ENCODE data around the gene DNPH1. TPM values are rescaled to one million over a fixed set of nuclear protein-coding genes. Genes with fewer than 3 reads are reported as not detected.

The DNPH1 gene
- total RNA-seq, 1 experiment from 2014 or later, result 91.0 TPM

GRCh38 chr6:43269273-43270007, 40.2 kb upstream of the DNPH1 start:
- DNase-seq (ENCODE audit: unreplicated experiment), result no peak
- no peak for TF ChIP-seq CTCF (IDR thresholded peaks at IDR 0.05; ENCODE audit: unreplicated experiment)
- no peaks in the 10 kb centered on the region for H3K27me3 Mint-ChIP-seq (ENCODE audit: insufficient read depth, unreplicated experiment)
- H3K27ac Mint-ChIP-seq (ENCODE audit: low read depth, unreplicated experiment), result no peak overlapping the region
- no peaks in the 10 kb centered on the region for H3K9me3 Mint-ChIP-seq (ENCODE audit: unreplicated experiment)
- CTCF ChIA-PET, result no interaction called here
- intact Hi-C loops (cut with micrococcal nuclease), result no loop called here
- POLR2A ChIA-PET, result interaction anchor here (1.2 kb wide), 1 partner anchor 226 kb away, joined by 3 read pairs; no protein-coding TSS in a partner anchor
- H3K4me3 Mint-ChIP-seq (ENCODE audit: unreplicated experiment), result peak overlapping the region; percentile 46
- no peaks in the 10 kb centered on the region for H3K36me3 Mint-ChIP-seq (ENCODE audit: insufficient read depth, unreplicated experiment)
- H3K4me1 Mint-ChIP-seq (ENCODE audit: insufficient read depth, unreplicated experiment), result peaks cover 3% of the 10 kb centered on the region
- BruUV-seq (replicated peaks), result no TSS peak

- Mint-ChIP-seq H3K4me1 (ENCODE audit: insufficient read depth, unreplicated experiment) (peaks cover 4% of the 10 kb centered on the region), H3K27me3 (ENCODE audit: insufficient read depth, unreplicated experiment) (no peaks in the 10 kb centered on the region), H3K4me3 (ENCODE audit: unreplicated experiment) (peak overlapping the region; percentile 46), H3K9me3 (ENCODE audit: unreplicated experiment) (no peaks in the 10 kb centered on the region), H3K27ac (ENCODE audit: low read depth, unreplicated experiment) (no peak overlapping the region), H3K36me3 (ENCODE audit: insufficient read depth, unreplicated experiment) (no peaks in the 10 kb centered on the region)
- DNase-seq (ENCODE audit: unreplicated experiment), result no peak
- intact Hi-C loops (cut with micrococcal nuclease), result no loop called here
- ChIA-PET CTCF (interaction anchor here (1.5 kb wide), 1 partner anchor 67 kb away, joined by 3 read pairs; no protein-coding TSS in a partner anchor), POLR2A (interaction anchor here (1.2 kb wide), 1 partner anchor 227 kb away, joined by 3 read pairs; no protein-coding TSS in a partner anchor)
- no peak for TF ChIP-seq CTCF (IDR thresholded peaks at IDR 0.05; ENCODE audit: unreplicated experiment)
- BruUV-seq (replicated peaks), result no TSS peak
Observed at GRCh38 chr6:43268782-43269272, 39.5 kb upstream of the DNPH1 start.

DNA sequence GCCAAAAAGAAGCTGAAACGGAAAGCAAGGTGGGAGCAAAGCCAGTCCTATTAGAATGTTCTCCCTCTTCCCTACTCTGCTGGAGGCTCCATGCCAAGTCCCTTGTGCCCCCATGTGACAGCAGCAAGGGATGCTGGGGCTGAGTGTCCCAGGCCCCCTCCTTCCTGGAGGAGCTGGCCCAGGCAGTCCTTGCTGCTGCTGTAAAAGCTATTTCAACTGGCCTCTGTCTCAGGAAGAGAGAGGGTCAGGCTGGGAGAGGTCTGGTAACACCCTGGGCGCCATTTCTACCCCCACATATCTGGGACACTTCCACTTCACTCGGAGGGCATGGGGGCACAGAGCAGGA, 39.0 kb upstream of the DNPH1 start:
- no peaks in the 10 kb centered on the region for H3K9me3 Mint-ChIP-seq (ENCODE audit: unreplicated experiment)
- intact Hi-C loops (cut with micrococcal nuclease), result no loop called here
- ChIA-PET CTCF (interaction anchor here (0.8 to 1.5 kb wide), 3 partner anchors 66 to 160 kb away, joined by 3 read pairs; no protein-coding TSS in a partner anchor), POLR2A (interaction anchor here (1.2 kb wide), 1 partner anchor 227 kb away, joined by 3 read pairs; no protein-coding TSS in a partner anchor)
- H3K36me3 Mint-ChIP-seq (ENCODE audit: insufficient read depth, unreplicated experiment), result no peaks in the 10 kb centered on the region
- no peak for TF ChIP-seq CTCF (IDR thresholded peaks at IDR 0.05; ENCODE audit: unreplicated experiment)
- DNase-seq (ENCODE audit: unreplicated experiment), result no peak
- H3K4me1 Mint-ChIP-seq (ENCODE audit: insufficient read depth, unreplicated experiment), result peaks cover 4% of the 10 kb centered on the region
- BruUV-seq (replicated peaks), result no TSS peak
- no peak overlapping the region for H3K27ac Mint-ChIP-seq (ENCODE audit: low read depth, unreplicated experiment)
- no peak overlapping the region for H3K4me3 Mint-ChIP-seq (ENCODE audit: unreplicated experiment)
- H3K27me3 Mint-ChIP-seq (ENCODE audit: insufficient read depth, unreplicated experiment), result no peaks in the 10 kb centered on the region

GRCh38 chr6:43267619-43268354, 38.5 kb upstream of the DNPH1 start:
- no peak for TF ChIP-seq CTCF (IDR thresholded peaks at IDR 0.05; ENCODE audit: unreplicated experiment)
- no peak overlapping the region for H3K4me3 Mint-ChIP-seq (ENCODE audit: unreplicated experiment)
- CTCF ChIA-PET, result interaction anchor here (0.8 to 1.5 kb wide), 3 partner anchors 66 to 161 kb away, joined by 3 read pairs; no protein-coding TSS in a partner anchor

More at GRCh38 chr6:43267619-43268354, 38.5 kb upstream of the DNPH1 start:
- POLR2A ChIA-PET, result interaction anchor here (1.2 kb wide), 1 partner anchor 228 kb away, joined by 3 read pairs; no protein-coding TSS in a partner anchor
- Mint-ChIP-seq H3K27ac (ENCODE audit: low read depth, unreplicated experiment) (no peak overlapping the region), H3K36me3 (ENCODE audit: insufficient read depth, unreplicated experiment) (no peaks in the 10 kb centered on the region), H3K27me3 (ENCODE audit: insufficient read depth, unreplicated experiment) (no peaks in the 10 kb centered on the region), H3K4me1 (ENCODE audit: insufficient read depth, unreplicated experiment) (peaks cover 4% of the 10 kb centered on the region), H3K9me3 (ENCODE audit: unreplicated experiment) (no peaks in the 10 kb centered on the region)
- no peak for DNase-seq (ENCODE audit: unreplicated experiment)
- intact Hi-C loops (cut with micrococcal nuclease), result no loop called here
- BruUV-seq (replicated peaks), result no TSS peak
